Measurements from ENCODE around the gene TMEM163.

Gene TMEM163

GRCh38 chr2:134470561-134471168 lies 248.1 kb downstream of the TMEM163 start:
- no peak for DNase-seq

GRCh38 chr2:134469516-134470115 lies 249.2 kb downstream of the TMEM163 start:
- DNase-seq = no peak

DNA sequence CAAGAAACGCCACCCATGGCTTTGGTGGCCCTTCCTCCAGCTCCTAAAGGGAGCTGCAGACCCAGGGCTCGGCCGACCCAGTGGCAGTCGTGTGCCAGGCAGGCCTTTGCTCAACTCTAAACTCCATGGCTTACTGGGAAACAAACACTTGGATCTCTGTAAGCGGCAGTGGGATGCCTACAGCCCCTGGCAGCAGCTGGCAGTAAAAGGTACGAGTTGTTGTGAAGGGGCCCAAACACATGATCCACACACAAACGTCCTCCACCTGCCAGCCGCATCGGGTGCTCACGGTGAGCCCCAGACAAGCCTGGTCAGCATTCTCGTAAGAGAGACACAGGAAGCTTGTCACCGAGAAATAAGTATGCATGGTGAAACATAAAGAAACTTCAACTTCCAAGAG lies 250.0 kb downstream of the TMEM163 start:
- no peak for DNase-seq

DNA sequence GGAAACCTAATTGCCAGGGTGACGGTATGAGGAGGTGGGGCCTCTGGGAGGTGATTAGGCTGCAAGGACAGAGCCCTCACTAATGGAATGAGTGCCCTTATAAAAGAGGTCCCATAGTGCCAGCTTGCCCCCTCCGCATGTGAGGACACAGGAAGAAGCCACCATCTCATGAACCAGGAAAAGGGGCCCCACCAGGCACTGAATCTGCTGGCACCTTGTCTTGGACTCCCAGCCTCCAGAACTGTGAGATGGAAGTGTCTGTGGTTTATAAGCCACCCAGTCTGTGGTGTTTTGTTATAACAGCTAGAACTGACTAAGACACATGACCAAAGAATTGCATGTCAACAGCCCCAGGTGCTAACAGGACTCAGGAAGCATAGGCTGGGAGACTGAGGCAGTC lies 250.6 kb downstream of the TMEM163 start:
- no peak for DNase-seq

DNA sequence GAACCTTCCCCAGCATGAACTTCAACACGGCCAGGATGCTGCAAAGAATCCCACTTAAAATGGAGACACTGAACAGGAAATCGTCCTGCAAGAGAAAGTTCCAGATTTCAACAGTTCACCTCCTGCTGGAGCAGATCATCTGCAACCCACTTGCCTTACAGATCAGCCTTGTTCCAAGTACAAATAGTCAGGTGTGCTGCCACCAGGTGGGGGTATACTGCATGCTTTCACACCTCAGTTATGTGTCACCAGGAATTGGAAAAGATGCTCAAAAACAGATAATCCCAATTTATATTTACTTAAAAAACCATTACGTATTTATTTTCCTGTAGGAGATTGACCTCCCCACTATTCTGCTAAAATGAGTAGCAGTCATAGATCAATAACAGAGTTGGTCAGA lies 252.7 kb downstream of the TMEM163 start:
- peak; percentile 36 for DNase-seq

DNA sequence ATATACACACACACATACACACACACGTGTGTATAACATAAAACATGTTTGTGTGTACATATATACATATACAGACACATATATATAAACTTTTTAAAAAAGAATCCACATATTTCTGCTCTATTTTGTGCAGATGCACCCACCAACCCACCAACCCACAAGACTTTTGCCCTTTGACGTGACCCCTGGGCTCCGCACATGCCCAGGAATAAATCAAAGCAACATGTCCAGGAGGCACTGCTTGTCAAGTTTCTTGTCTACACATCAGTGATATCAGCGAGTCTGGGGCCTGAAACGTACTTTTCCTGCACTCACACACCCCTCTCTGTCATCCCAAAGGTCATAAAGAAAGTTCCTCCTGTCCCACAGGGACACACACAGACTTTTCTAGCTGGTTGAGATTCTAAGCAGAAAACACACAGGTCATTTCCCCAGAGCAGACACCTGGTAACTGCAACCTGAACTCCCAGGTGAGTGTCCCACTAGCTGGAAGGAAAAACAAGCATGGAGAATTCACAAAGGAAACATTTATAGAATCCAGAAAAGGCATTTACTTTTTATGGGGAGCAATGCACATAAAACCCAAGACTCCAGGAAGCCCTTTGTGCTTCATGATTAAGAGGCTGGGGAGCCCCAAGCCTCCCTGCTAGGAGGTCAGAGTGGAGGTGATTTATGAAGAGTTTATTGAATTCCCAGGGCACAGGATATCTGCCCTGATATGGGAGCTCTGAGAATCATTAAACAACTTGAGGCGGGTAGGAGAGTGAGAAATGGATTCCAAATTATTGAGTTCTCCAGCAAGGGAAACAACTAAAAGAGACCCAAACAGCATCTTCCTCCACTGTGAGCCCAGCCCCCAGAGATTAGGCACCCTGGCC lies 253.3 kb downstream of the TMEM163 start:
- DNase-seq = no peak

DNA sequence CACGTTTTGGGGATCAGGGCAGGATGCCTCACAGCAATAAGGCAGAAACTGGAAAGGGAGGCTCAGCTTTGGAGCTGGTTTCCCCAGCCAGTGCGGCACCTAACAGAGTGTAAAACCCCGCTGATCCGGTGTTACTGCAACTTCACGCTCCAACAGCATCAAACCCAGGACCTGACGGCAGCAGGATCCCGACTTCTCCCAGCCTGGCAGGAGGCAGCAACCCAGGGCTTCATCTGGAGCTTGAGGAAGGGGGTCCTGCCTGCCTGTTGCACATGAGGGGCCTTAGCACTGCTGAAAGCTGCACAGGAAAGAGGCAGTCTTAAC lies 255.1 kb downstream of the TMEM163 start:
- DNase-seq = no peak

GRCh38 chr2:134462791-134463698 lies 255.8 kb downstream of the TMEM163 start:
- DNase-seq = no peak

DNA sequence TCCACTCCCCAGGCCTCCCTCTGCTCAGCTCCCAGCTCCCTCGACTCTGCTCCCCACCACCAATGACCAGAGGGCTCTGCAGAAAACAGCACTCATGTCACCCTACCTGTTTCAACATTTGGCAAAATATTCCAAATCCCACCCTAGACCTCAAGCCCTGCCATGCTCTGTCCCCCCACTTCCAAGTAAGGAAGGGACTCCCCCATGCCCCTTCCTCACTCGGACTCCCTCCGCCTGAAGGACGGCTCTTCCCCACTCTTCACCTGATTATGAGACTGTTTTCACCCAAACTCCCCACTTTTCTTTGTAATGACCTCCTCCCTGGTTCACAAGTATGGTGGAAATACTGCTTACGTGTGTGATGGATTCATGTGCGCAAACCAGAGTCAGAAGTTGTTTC lies 256.5 kb downstream of the TMEM163 start:
- no peak for DNase-seq

DNA sequence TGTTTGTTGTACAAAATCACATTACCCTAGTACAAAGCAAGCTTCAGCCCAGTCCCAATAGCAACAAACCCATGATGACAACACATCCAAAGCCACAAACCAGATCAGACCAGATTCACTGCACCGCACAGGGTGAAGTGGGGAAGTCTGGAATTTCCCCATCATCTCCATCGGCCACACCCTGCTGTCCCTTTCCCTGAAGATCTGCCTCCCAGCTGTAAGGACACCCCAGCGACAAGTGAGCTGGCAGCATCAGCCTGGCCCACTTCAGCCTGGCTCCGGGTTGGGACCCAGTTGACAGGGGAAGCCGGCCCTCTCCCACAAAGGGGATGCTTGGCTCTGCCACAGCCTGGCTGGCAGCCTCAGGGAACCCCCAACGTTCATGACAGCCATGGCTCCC lies 257.3 kb downstream of the TMEM163 start:
- no peak for DNase-seq

DNA sequence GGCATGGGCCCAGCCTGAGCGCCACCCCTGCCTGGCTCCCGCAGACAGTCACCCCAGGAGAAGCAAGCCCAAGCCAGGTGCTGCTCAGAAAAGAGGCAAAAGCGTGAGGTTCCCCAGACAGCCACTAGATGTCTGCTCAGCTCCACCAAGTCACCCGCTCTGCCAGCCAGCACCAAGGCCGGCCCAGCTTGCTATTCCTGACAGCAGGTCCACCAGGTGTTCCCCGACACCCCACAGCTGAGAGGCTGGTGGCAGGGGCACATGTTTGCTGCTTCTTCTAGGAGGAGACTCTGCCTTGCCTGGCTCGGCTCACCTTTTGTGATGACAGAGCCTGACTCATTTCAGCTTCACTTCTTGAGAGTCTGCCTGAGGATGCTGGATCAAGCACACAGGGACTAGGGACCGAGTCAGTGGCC lies 258.2 kb downstream of the TMEM163 start:
- peak; percentile 46 for DNase-seq

DNA sequence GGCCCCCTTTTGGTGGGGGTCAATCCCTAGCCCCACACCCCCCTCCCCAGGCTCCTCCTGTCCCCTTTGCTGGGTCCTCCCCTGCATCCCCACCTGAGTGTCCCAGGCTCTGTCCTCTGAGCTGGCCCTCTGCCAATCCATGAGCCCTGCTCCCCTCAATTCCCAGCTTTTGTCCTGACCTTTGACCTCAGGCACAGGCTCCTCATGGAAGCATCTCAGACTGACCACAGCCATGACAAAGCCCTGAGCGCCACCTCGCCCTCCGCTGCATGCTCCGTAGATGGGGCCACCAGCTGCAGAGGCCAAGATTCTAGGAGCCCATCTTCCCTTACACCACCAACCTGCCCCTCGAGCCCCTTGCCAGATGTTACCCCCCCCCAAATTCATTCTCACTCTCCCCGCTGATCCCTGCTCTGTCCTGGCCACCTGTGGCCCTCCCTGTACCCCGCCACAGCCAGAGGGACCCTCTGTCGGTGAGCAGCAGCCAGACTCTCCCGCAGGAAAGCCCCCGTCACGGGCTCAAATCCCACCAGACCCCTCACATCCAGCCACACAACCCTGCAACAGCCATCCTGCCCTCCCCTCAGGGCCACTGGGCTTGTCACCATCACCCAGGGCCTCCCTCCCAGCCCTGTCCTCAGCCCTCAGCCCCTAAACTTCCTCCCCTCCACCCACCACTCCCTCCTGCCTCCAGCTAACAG lies 258.9 kb downstream of the TMEM163 start:
- no peak for DNase-seq

GRCh38 chr2:134458950-134459349 lies 259.9 kb downstream of the TMEM163 start:
- no peak for DNase-seq

DNA sequence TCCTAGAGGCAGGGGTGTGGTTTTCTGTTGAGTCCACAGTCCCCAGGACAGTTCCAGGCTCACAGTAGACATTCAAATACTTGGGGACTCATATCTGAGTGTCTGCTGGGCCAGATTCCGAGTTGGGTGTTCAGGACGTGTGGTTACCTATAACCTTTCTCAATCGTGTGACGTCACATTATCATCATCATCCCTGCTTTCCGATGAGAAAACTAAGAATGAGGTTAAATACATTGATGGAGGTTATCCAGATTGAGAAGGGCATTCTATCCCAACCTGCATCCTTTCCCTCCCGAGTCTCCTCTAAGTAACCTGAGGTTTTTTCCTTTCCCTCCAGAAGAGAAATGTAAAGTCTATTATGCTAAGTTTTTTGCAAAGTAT lies 260.3 kb downstream of the TMEM163 start:
- no peak for DNase-seq

DNA sequence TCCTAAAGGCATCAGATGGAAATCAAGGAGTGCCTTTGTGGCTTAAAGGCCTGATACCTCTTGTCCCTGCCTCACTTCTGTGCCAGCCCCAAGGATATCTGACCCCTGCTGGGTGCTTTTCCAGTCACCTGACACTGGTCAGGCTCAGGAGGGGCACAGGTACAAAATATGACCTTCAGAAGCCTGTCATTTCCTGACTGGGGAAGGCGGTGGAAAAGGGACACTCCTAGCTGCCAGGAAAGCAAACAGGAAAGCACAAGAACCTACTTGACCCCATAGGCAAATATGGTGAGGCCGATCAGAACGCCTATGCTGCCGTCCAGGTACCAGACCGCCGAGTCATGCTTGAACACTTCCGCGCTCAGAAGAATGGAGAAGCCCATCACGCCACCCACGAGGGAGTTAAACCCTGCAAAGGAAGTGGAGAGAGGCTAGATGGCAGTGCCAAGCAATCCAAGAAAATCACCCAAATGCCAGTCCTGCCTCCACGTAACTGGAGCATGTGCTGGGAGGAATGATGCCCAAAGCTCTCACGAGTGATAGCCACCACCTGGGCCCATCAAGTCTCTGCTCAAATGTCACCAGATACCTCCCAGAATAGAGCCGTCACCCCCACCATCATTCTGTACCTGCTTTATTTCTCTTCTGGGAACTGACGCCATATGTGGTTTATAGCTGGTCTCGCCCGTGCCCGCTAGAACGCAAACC lies 260.9 kb downstream of the TMEM163 start:
- no peak for DNase-seq

DNA sequence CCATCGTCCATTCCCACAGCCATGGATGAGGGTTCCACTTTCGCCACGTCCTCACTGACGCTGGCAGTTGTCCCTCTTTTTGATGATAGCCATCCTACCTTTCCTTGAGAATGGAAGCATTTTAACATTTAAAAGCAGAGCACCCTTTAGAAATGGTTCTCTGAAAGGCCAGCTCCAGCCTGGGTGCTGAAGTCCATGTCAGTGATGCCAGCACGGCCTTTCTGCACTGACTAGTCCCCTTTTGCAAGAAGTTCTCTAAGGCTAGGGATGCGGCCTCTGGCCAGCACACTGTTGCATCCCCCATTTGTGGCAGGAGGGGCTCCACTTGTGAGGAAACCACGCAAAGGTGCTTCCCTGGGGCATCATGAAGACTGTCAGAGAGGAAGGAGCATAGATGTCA lies 261.4 kb downstream of the TMEM163 start:
- DNase-seq = no peak

- no peak for DNase-seq
These were observed 263.4 kb downstream of the TMEM163 start for GRCh38 chr2:134455426-134455825.

- DNase-seq = no peak
These were observed 263.9 kb downstream of the TMEM163 start for GRCh38 chr2:134454931-134455330.

- DNase-seq = no peak
These were observed 264.4 kb downstream of the TMEM163 start for GRCh38 chr2:134454426-134454825.

DNA sequence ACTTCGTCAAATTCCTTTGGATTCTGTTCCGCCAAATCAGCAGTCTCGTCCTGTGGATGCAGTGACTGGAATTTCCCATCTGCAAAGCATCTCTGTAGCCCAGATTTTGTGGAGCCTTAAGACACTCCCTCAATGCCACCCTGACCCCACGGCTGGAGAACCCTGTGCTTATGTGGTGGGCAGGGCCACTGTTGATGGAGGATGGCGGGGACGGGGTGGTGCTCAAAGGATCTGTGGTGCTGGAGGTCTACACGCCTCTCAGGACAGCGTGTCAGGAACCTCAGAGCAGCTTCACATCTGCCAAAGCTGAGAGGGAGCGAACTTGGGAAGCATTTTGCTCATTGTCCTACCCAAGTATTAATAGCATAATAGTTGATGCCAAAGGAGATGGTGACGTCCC lies 264.8 kb downstream of the TMEM163 start:
- no peak for DNase-seq

DNA sequence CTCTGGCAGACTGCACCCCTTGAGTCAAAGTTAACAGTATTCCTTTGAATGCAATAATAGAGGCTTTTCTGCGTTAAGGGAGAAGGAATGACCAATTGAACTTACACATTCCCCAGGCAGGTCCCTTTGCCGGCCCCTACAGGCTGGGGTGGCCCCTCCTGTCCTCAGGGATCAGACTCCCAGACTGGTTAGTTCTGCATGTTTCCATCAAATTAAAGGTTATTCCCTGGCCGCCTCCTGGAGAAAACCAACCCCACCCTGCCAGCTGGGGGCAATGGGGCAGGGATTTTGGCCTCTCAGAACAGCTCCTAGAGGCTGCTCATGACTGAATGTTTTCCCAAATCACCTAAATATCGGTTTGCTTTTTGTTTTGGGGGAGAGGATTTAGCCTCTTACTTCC lies 265.3 kb downstream of the TMEM163 start:
- no peak for DNase-seq

Measured in activated CD4-positive, alpha-beta T cell treated with anti-CD3 and anti-CD28 coated beads for 48 hours (primary cell).